GM19324 (cell line): Measurements from ENCODE around the gene PRUNE1.

ENCODE experiments used
- ATAC-seq: cut with Tn5 transposase; IDR thresholded peaks from one replicate; pipeline ENCODE4 v1.9.1; 2021; ENCODE audit warnings: mild to moderate bottlenecking, moderate library complexity; ENCODE audit not compliant: unreplicated experiment, low FRiP score

The PRUNE1 gene

GRCh38 chr1:151003180-151003579 is 5.1 kb upstream of the PRUNE1 start:
- ATAC-seq = no peak

GRCh38 chr1:151005729-151006319 is 2.4 kb upstream of the PRUNE1 start:
- ATAC-seq = no peak

- ATAC-seq = no peak
Observed at GRCh38 chr1:151006327-151007052, 1.8 kb upstream of the PRUNE1 start, which contains the start of gene MINDY1. TSS of gene MINDY1 (minus strand) at chr1:151006902. CDS start at chr1:151002617, 4,285 bp downstream.

GRCh38 chr1:151007853-151008243 is 401 bp upstream of the PRUNE1 start:
- no peak for ATAC-seq

GRCh38 chr1:151009206-151009587 is 948 bp downstream of the PRUNE1 start:
- no peak for ATAC-seq

- ATAC-seq = no peak
Observed at GRCh38 chr1:151009674-151010345, 1.6 kb downstream of the PRUNE1 start.

GRCh38 chr1:151010346-151010726 is 2.1 kb downstream of the PRUNE1 start:
- ATAC-seq = no peak

- ATAC-seq = no peak
Observed at GRCh38 chr1:151011154-151011850, 3.1 kb downstream of the PRUNE1 start.

GRCh38 chr1:151012684-151013471 is 4.6 kb downstream of the PRUNE1 start:
- no peak for ATAC-seq

GRCh38 chr1:151013518-151013917 is 5.3 kb downstream of the PRUNE1 start:
- ATAC-seq = no peak

GRCh38 chr1:151024540-151025146 is 16.4 kb downstream of the PRUNE1 start:
- ATAC-seq = no peak

GRCh38 chr1:151026460-151026859 is 18.2 kb downstream of the PRUNE1 start:
- ATAC-seq = no peak

- ATAC-seq = no peak
Observed at GRCh38 chr1:151032164-151032563, 23.9 kb downstream of the PRUNE1 start.

- no peak for ATAC-seq
Observed at GRCh38 chr1:151035167-151035566, 26.9 kb downstream of the PRUNE1 start.

- no peak for ATAC-seq
Observed at GRCh38 chr1:151036356-151036755, 28.1 kb downstream of the PRUNE1 start, which contains the start of gene BNIPL. TSS of gene BNIPL (plus strand) at chr1:151036586. CDS start at chr1:151036726, 140 bp downstream.

GRCh38 chr1:151037032-151037431 is 28.8 kb downstream of the PRUNE1 start:
- no peak for ATAC-seq

GRCh38 chr1:151039521-151039920 is 31.3 kb downstream of the PRUNE1 start:
- ATAC-seq = no peak

- ATAC-seq = no peak
Observed at GRCh38 chr1:151043163-151043562, 34.9 kb downstream of the PRUNE1 start.

GRCh38 chr1:151047591-151047924 is 39.3 kb downstream of the PRUNE1 start, which contains the start of gene C1orf56:
TSS of gene C1orf56 (plus strand) at chr1:151047751. CDS start at chr1:151047848, 97 bp downstream.
- ATAC-seq = peak; percentile 45
